ENCODE data around the gene KCTD16.

DNA sequence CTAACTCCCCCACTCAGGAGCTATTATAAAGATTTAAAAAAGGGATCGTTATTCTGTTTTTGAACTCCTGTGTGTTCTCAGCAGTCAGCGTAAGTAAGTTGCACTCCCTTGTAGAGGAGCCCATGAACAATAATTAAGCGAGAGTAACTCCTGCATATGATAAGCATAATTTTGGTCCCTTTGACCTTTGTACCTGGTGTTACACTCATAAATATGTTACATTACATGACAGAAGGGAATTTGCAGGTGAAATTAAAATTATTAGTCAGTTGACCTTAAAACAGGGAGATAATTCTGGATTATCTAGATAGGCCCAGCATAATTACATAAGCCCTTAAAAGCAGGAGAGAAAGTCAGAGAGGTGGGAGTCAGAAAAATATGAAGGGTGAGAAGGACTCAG, 197.3 kb downstream of the KCTD16 start:
- TF ChIP-seq EP300 (IDR thresholded peaks at IDR 0.05): no peak
- no peak for TF ChIP-seq JUNB (IDR thresholded peaks at IDR 0.05)
- TF ChIP-seq RAD21 (conservative IDR thresholded peaks at IDR 0.05 in 1 of 2, IDR thresholded peaks at IDR 0.05 in 1 of 2): no peak
- no peak for TF ChIP-seq CEBPB (IDR thresholded peaks at IDR 0.05)
- TF ChIP-seq, protein P1, sequence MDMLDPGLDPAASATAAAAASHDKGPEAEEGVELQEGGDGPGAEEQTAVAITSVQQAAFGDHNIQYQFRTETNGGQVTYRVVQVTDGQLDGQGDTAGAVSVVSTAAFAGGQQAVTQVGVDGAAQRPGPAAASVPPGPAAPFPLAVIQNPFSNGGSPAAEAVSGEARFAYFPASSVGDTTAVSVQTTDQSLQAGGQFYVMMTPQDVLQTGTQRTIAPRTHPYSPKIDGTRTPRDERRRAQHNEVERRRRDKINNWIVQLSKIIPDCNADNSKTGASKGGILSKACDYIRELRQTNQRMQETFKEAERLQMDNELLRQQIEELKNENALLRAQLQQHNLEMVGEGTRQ (IDR thresholded peaks at IDR 0.05): no peak
- TF ChIP-seq, protein P2, sequence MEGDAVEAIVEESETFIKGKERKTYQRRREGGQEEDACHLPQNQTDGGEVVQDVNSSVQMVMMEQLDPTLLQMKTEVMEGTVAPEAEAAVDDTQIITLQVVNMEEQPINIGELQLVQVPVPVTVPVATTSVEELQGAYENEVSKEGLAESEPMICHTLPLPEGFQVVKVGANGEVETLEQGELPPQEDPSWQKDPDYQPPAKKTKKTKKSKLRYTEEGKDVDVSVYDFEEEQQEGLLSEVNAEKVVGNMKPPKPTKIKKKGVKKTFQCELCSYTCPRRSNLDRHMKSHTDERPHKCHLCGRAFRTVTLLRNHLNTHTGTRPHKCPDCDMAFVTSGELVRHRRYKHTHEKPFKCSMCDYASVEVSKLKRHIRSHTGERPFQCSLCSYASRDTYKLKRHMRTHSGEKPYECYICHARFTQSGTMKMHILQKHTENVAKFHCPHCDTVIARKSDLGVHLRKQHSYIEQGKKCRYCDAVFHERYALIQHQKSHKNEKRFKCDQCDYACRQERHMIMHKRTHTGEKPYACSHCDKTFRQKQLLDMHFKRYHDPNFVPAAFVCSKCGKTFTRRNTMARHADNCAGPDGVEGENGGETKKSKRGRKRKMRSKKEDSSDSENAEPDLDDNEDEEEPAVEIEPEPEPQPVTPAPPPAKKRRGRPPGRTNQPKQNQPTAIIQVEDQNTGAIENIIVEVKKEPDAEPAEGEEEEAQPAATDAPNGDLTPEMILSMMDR (IDR thresholded peaks at IDR 0.05): no peak
